Esophagus mucosa (tissue), 1 donor: ENCODE results near the gene SMC6. TPM values are rescaled to one million over a fixed set of nuclear protein-coding genes. Genes with fewer than 3 reads are reported as not detected.

Experiments
- ATAC-seq: fragments of 200-7000 bp; cut with Tn5 transposase; one replicate; pipeline ENCODE4 v1.9.1; 2020
- total RNA-seq: library from RNA; stranded (reverse); gene quantifications from one replicate; pipeline ENCODE4 v1.2.4, GENCODE V29; 2023
- donor health status: DM: yes; HTN: yes; CAD: no.

SMC6 gene
- total RNA-seq, 1 donor from 2014 or later = 24.4 TPM

GRCh38 chr2:17646081-17646554, 107.5 kb downstream of the SMC6 start:
- peak; percentile 85 for ATAC-seq

DNA sequence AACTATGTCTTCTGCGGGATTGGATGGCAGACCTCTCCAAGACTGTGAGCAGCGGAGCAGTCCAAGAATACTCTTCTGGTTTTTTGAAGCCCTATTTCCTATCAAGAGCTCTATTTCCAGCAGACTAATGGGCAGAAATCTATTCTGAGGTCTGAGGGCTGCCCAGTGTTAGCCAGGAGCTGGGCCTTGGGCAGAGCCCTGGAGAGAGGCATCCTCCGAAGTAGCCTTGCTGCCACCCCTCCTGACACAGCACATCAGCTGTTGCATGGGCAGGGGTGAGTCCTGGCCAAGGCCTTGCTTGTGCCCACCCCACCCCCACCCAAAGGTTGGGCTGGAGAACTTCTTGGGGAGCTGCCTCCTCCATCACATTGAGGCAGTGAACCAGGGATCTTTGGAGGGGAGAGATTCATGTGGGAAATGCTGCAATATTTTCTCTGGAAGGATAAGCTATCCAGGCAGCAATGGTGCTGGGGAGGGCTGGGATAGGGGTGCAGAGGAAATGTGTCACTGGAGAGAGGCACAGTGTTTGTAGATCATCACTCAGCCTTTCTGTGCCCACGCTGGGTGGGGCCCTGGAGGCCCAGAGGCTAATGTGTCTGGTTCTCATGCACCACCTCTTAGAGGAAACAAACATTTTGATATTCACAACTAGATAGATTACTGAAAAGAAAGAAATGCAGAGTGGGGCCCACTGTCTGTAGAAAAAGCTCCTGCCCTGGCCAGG, 108.5 kb downstream of the SMC6 start:
- ATAC-seq = peak; percentile 58

- peak; percentile 79 for ATAC-seq
Measured at GRCh38 chr2:17643031-17643615, 110.5 kb downstream of the SMC6 start.

- no peak for ATAC-seq
Measured at GRCh38 chr2:17640406-17640805, 113.2 kb downstream of the SMC6 start.

- no peak for ATAC-seq
Measured at GRCh38 chr2:17638196-17638743, 115.3 kb downstream of the SMC6 start.

DNA sequence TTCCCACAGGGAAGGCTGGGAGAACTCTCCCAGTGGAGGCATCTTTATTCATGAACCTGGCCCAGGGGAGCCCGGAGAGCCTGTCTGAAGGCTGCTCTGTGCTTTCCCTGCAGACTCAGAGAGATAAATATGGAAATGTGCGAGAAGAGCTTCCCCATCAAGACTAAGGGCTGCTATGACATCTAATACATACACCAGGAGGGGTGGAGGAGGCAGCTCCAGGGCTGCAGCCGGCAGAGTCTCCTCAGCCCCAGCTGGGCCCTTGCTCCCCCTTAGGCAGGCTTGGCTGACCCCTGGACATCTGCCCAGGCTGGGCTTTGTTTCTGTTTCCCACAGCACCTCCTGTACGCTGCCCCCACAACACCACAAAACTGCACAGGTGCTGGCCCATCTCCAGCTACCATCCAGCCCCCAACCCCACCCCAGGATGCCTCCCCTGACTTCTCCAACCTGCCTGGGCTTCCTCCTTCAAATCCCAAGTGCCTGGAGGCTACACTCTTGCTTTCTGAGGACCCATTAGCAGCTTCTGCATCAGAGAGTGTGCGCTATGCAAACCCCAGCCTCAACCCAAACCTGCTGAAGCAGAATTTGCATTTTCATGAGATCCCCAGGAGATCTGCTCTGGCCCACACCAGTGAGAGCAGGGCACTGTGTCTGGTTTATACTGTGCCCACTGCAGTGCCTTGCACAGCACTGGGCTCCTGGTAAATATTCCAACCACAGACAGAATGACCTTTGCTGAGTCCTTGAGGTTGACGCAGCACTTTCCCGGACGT, 116.3 kb downstream of the SMC6 start:
- no peak for ATAC-seq

DNA sequence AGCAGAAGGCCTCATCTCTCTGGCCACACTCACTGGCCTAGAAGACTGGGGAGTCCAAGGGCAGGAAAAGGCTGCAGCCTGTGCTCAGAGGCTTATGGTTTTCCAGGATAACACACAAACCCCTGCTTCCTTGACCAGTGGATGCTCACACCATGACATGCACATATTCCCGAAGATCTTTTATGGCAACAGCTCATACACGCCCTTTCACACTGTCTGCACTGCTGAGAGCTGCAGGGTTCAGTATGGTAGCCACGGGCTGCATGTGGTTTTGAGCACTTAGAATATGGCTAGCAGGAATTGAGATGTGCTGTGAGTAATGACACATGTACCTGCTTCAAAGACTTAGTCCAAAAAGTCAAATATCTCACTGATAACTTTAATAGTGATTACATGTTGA, 117.4 kb downstream of the SMC6 start:
- no peak for ATAC-seq

DNA sequence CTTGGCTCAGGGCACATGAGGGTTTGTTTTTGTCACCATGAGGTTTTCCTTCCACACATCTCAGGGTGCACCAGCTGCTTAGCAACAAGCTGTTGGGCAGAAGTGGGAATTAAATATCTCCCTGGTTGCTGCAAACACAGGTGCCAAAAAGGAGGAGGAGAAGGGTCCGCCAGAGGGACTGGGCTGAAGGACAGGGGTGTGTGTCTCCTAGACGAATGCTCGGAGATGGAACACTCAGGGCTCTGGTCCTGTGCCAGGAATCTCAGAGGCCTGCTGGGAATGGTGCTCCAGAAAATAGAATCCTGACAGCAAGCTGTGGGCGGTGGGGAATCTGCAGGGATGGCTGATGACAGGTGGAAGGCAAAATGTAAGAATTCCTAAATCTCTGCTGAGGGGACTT, 118.6 kb downstream of the SMC6 start:
- no peak for ATAC-seq

- no peak for ATAC-seq
Measured at GRCh38 chr2:17630089-17630488, 123.5 kb downstream of the SMC6 start.

GRCh38 chr2:17628349-17629261, 125.0 kb downstream of the SMC6 start:
- ATAC-seq = peak; percentile 73

- no peak for ATAC-seq
Measured at GRCh38 chr2:17627434-17627833, 126.2 kb downstream of the SMC6 start.

DNA sequence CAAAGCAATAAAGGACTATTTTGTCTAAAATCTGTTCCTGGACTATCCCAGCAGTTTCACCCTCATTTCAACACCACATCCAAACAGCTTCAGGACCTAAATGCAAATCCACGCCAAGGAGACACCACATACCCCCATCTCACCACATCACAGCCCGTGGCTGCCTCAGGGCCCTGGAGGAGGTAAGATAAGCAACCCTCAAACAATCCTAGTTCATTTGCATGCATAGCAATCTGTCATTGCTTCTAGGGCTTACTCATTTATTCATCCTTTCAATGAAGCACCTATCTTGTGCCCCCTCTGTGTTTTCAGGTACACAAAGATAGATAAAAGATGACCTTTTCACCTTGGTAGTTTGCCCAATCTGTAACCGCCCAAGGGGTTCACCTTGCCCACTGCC, 126.6 kb downstream of the SMC6 start:
- no peak for ATAC-seq

DNA sequence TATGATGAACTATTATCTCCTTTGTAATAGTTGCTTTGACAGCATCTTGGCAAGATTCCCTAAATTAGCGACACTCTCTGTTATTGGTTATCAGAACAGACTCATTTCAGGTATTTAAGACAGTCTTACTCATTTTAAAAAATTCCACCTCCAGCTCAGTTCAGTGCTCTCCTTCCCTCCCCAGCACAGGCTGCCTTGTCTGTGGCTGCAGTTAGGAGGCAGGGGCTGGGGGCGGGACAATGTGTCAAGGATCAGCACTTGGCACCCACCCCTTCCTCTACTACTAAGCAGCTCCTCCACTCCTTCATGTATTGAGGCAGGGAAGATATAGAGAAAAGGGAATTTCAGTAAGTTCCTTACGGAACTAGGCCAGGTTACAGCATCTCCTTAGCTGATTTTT, 128.2 kb downstream of the SMC6 start:
- ATAC-seq = no peak

- peak; percentile 9 for ATAC-seq
Measured at GRCh38 chr2:17621781-17622180, 131.8 kb downstream of the SMC6 start.

DNA sequence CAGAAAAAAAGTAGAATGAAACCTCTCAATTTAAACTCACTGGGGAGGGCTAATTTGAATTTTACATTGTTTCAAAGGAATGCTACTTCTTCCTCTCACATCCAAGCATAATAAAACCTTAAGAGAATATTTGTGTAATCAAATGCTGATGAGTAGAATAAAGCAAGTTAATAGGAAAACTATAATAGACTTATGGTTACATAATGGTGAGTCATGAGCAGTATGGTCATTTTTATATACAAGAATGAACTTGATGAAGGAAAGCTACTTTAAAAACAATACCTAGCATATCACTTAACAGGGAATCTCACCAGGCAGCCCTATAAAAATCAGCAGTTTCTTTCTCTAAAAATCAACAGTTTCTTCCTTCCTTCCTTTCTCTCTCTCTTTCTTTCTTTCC, 132.8 kb downstream of the SMC6 start:
- ATAC-seq = peak; percentile 85

DNA sequence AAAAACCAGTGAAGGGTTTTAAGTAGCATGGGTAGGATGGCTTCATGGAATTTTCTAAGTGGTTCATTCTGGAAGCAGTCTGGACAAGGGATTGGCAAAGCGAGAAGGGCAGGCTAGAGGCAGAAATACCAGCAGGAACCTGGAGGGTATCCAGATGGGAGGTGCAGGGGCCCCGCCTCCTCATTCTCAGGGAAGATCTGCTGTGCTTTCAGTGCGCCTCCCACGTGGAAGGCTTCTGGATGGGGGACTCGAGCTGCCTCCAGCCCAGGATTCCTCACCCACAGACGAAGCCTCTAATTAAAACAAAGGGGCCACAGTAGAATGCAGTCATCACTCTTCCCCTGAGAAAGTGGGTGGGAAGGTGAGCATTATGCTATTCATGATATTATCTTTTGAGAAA, 133.3 kb downstream of the SMC6 start:
- ATAC-seq = peak; percentile 78

DNA sequence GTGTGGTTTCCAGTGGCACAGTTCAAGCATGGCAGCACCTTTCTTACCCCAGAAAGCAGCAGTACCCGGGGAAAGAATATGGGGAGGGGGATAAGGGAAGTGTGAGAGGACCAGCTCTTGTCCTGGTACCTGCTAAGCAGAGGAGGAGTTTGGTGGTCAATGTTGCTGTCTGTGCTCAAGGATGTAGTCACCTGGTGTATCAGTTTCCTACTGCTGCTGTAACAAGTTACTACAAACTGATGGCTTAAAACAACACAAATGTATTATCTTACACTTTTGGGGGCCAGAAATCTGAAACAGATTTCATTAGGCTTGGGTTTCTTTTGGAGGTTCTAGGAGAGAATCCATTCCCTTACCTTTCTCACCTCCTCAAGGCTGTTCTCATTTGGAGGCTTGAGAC, 135.7 kb downstream of the SMC6 start:
- no peak for ATAC-seq

- no peak for ATAC-seq
Measured at GRCh38 chr2:17617516-17617915, 136.1 kb downstream of the SMC6 start.

DNA sequence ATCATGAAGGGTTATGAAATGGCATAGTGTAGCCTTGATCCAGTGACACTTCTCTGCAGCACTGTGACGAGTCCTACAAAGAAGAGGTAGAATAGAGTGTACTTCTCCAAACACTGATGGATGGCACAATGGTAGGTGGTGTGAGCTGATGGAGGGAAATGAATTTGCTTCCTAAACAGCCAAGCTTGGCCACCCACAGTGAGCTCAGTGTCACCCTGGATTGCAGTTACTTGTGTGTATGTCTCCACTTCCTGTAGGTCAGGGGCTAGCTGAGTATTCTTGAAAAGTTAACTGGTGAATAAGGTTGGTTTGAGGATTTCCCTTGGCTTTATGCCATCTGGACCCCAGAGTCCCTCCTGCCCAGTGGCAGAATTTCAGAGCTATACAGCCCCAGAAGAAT, 137.2 kb downstream of the SMC6 start:
- ATAC-seq = no peak

- peak; percentile 63 for ATAC-seq
Measured at GRCh38 chr2:17615728-17616351, 137.8 kb downstream of the SMC6 start.

- ATAC-seq = no peak
Measured at GRCh38 chr2:17615147-17615546, 138.5 kb downstream of the SMC6 start.
